Nucleus accumbens (tissue), 56 donors: Measurements from ENCODE around the gene METTL25.

ENCODE experiments used
- DNase-seq, 56 donors: peaks; one replicate each; lab custom pipeline; 2025; lab: John Stamatoyannopoulos, UW

METTL25 gene

DNA sequence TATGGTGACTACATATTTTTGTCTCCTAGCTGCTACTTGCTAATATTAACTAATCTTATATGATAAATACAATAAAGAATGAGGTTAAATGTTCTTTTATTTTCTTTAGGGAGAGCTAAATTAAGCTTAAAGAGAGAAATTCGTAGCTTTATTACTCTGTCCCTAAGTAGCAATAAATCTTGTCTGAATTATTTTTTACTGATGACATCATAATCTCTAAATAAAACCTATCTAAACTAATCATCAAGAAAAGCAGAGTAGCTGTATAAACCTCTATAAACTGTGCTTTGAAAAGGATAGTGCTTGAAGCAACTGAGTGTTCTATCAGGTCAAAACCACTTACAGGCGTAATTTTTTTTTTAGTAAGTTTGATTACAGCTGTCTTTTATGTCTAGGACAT, 42.5 kb downstream of the METTL25 start:
- no peak for DNase-seq

DNA sequence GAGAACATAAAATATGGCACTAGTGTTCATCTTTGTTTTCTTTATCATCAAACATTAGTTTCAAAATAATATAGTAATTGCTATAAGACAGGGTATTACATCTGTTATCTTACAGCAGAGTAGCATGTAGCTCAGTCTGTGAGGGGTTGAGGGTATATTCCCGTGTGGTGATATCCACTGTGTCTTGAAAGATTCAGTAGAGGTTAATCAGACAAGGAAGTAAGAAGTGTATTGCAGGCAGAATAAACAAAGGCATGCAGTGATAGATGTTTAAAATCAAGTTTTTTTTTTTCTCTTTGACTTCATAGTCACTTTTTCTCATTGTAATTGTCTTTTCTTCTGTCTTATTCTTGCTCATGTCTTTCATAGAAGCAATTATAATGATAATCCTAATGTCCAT, 48.3 kb downstream of the METTL25 start:
- no peak for DNase-seq

DNA sequence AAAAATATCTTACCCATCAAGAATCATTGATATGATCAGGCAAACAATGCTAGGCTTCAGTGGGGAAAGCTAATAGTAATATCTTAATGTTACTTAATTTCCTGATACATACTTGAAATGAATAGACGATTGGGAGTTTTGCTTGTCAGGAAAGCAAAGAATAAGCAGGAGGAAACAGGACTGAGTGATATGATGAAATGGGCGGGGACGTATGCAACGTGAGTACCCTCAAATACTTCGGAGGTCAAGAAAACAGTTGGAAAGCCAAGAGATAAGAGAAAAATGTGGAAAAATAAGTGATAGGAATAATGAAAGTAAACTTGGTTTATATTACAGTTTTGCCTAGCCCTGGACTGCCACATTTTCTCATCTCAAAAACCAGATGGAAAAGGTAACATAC, 49.2 kb downstream of the METTL25 start:
- DNase-seq: no peak

GRCh38 chr12:82408844-82409243, 50.5 kb downstream of the METTL25 start:
- DNase-seq: no peak

DNA sequence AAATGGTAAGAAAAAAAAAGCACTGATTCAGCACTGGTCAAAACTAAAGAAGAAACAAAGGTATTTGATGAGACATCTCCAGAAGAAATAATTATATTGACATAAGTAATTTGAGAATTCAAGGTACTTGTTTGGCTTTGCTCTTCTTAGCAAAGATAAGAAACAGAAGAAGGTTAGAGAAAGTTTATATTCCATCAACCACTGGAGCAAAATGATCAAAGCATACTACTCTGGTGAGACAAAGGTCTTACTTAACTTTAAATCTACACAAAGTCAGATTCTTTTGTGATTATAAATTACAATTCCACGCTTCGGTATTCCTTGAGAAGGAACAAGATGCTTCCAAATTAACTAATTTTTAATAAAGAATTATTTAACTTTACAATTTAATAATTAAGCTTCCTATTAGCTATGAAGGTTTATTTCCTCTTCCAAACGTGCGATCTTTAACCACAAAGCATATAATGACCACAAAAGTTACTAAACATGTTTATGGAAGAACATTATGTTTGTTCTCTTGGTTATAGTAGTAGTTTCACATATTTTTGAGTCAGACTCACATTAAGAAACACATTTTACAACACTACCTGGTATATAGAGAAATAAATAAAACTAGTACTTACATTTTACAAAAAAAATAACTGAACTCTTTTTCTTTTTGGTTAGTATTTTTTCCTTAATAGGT, 53.4 kb downstream of the METTL25 start:
- DNase-seq: no peak

GRCh38 chr12:82412246-82412645, 53.9 kb downstream of the METTL25 start:
- no peak for DNase-seq

DNA sequence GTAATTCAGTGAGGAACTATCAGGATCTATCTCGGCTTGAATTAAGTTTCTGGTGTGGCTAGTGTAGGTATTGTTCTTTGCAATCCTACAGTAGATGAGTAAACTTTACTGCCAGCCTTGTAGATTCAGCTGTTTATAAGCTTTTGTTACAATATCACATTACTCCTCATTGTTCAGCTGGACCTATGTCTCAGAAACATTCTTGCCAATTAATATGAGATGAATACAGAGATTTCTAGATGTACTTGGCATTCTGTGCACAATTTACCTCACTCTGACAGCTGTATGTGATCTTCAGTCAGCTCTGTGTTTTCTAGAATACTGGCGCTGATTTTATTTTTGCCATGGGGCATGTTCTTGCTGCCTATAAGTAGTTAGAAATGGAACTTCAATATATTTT, 55.7 kb downstream of the METTL25 start:
- peak in 1 of 56 donors; percentile 0 for DNase-seq

GRCh38 chr12:82414926-82415325, 56.6 kb downstream of the METTL25 start:
- no peak for DNase-seq

DNA sequence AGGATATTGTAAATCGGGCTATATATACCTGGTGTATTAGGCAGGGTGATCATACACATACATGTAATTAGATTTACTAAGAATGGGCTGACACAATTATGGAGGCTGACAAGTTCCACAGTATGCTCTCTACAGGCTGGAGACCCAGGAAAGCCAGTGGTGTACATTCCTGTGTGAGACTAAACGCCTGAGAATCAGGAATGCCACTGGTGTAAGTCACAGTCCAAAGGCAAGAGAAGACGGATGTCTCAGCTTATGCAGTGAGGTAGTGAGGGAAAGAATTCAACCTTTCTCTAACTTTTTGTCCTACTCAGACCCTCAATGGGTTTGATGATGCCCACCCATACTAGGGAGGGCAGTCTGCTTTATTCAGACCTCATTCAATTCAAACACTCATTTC, 57.1 kb downstream of the METTL25 start:
- no peak for DNase-seq

DNA sequence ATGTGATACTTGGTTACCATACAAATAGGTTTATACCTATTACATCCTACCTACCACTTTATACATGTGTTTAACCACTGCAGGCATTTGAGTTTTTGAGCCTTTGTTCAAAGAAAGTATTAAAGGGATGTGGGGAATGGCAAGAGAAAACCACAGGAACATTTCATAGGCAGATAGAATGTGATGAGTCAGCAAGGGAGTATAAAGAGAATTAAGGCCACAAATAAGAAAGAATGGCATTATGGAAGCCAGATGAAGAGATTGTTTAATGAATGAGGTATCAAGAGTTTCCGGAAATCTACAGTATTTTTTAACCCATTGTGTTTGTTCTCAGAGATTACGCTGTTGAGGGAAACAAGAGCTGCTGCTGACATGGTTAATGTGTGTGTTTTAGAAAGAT, 66.9 kb downstream of the METTL25 start:
- DNase-seq: no peak

DNA sequence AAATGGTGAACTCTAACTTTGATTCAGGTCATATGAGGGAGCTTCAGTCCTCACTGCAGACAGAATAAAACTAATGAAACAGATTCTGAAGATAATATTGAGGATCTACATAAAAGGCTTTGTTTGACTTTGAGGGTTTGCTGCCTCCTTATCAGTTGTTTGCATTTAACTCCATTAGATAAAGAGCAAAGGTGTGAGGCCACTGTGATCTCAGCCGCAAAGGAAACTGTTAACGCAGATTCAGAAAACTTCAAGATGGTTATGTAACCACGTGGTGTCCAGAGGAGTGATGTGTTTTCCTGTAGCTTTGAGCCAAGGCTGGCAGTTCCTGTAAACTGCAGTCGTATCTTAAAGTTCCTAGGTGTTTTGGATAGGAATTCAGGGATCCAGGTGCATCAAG, 67.8 kb downstream of the METTL25 start:
- DNase-seq: no peak

- DNase-seq: no peak
Observed at GRCh38 chr12:82426586-82426985, 68.3 kb downstream of the METTL25 start.

GRCh38 chr12:82430541-82431145, 72.3 kb downstream of the METTL25 start:
- no peak for DNase-seq

DNA sequence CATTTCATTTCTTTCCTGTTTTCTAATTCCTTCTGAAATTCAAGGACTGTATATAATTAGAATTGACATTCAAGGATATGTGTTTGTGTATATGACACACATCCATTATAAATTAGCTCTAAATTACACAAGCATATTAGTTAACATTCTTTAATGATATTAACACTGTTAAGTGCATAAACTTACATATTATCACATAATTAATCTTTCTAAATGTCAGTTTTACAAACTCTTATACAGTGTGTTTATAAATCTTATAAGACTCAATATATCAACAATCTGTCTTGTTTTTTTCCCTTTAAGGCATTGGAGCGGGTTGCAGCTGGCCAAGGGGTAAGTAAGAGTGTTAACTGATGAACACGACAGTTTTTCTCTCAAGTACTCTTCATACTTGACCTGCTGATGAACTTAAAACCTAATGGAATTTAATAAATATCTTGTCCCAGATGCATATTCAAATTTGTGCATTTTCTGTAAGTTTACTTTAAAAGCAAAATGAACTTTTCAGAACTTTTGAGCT, 76.1 kb downstream of the METTL25 start:
- no peak for DNase-seq

DNA sequence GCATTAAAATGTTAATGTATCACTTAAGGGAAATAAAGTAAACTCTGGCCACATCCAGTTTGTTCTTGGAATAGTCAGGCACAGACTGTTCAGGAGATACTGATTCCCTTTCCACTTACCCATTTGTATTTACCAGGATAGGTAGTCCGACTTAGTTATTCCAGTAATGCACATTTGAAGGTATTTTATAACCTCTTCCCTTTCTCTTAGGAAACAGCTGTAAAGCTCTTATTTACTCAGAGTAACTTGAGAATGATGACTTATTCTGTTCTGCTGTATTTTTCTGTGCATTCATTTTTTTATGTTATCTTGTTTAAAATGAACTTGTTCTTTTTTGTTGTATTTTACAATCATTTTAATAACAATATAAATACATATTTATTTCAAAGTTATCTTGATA, 78.0 kb downstream of the METTL25 start:
- no peak for DNase-seq

DNA sequence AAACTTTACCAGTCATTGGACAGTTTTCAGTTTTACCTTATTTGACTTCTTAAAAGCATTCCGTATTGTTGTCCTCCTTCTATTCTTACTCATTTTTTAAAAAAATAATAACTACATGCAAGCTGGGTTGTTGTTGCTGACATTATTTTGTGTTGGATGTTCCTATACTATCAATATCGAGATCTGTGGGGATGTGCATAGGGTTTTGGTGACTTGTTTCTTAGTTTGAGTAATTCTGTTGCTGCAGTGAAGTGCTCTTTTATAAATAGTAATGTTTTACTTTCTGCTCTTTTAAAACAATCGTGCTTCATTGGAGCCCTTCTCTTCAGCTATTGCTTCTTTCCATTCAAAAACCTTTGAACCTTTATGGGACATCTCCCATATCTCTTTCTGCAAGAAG, 79.4 kb downstream of the METTL25 start:
- DNase-seq: no peak

- no peak for DNase-seq
Observed at GRCh38 chr12:82438356-82438755, 80.0 kb downstream of the METTL25 start.

DNA sequence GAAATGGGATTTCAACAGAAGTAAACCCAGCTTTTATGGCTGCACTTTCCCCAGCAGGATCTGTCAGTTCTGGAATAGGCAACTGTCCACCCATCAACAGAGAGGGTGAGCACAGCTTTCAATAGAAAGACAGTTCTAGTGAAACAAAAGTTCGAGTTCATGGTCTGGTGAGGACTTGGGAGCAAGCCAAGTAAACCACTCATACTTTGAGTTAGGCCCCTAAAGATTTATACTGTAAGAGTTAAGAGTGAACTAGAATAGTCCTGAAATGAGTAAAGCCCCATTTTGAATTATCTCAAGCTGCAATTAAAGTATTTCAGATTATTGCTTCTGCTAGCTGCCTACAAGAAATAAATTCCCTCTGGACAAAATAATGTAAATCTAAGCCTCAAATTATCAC, 82.6 kb downstream of the METTL25 start:
- no peak for DNase-seq

DNA sequence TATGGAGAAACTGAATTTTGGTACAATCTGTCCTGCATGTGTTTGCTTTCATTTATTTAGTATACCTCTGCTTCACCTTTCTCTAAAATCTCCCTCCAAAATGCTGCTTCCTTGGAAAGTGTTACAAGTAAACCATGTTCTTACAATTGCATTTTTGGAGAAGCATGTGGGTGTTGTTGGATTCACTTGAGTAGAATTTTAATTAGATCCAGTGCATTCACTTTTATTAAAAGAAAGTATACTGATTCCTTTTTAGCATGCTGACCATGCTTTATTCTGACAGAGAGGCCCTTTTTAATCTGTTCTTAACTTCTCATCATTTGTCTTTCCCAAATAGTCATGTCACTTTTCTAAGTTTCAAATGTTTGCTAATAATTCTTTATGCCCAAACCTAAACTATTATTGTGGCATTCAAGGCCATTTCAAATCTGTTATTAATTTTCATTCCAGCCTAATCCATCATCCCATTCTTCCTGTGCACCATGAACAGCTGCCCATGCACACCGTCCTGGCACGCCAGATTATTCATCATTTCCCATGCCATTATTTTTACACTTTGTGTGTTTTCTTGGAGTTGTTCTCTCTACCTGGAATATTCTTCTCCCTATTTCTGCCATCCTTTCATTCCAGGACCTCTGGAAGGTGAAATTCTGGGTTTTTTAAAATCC, 90.7 kb downstream of the METTL25 start:
- no peak for DNase-seq

GRCh38 chr12:82456633-82457032, 98.3 kb downstream of the METTL25 start:
- DNase-seq: no peak

GRCh38 chr12:82458101-82458500, 99.8 kb downstream of the METTL25 start:
- no peak for DNase-seq

DNA sequence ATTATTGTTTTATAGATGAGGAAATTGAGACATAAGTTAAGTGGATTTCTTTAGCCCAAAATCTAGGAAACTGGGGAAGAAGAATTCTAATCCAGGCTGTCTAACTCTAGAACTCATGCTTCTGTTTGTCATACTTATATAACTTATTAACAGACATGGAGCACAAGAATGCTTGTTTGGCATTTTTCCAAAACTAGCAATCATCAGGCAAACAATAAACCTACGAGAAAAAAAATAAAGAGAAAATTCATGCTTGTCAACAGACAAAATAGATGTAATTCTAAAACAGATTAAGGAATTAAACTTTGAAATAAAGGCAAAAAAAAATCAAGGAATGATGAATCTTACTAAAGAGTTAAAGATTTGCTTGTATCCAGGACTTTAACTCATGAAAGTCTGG, 103.1 kb downstream of the METTL25 start:
- no peak for DNase-seq
